ENCODE data around the gene CCDC12. TPM values are rescaled to one million over a fixed set of nuclear protein-coding genes. Genes with fewer than 3 reads are reported as not detected.
A peak's percentile ranks its signal among the peaks of the same experiment; 100 is the strongest.

CCDC12 gene
- total RNA-seq, 4 donors from 2014 or later, result 64.6 to 101 (median 82.5) TPM

- TF ChIP-seq CTCF (IDR thresholded peaks at IDR 0.05) (no peak), POLR2A (IDR thresholded peaks at IDR 0.05) (no peak)
- H3K4me3 ChIP-seq (ENCODE audit: low read depth, poor library complexity, severe bottlenecking), result no peak overlapping the region
- intact Hi-C loops (cut with DNase I; ENCODE audit: low total_unique reads), result no loop called here
- DNase-seq (ENCODE audit: low spot score in 2 of 2), result peak in 1 of 2 donors; percentile 83
- 75 to 83% methylated on average over 21 to 23 of the region's 23 CpGs for WGBS, 2 donors
Measured at GRCh38 chr3:47010111-47010712, 33.7 kb upstream of the CCDC12 start.

- intact Hi-C loops (cut with DNase I; ENCODE audit: low total_unique reads), result no loop called here
- H3K4me3 ChIP-seq (ENCODE audit: low read depth, poor library complexity, severe bottlenecking), result peak overlapping the region; percentile 12
- 8 to 9% methylated on average over 52 to 72 of the region's 85 CpGs for WGBS, 2 donors
- TF ChIP-seq CTCF (IDR thresholded peaks at IDR 0.05) (no peak), POLR2A (IDR thresholded peaks at IDR 0.05) (no peak)
- DNase-seq (ENCODE audit: low spot score in 2 of 2), result peak; percentile 81 to 97
Measured at GRCh38 chr3:47009225-47010110, 32.9 kb upstream of the CCDC12 start.

GRCh38 chr3:47008851-47009224 is 32.3 kb upstream of the CCDC12 start:
- TF ChIP-seq CTCF (IDR thresholded peaks at IDR 0.05), result no peak
- no peak for TF ChIP-seq POLR2A (IDR thresholded peaks at IDR 0.05)

GRCh38 chr3:47008234-47008796 is 31.8 kb upstream of the CCDC12 start:
- WGBS, 2 donors, result 92 to 93% methylated on average over 13 of the region's 13 CpGs
- no peak overlapping the region for H3K4me3 ChIP-seq (ENCODE audit: low read depth, poor library complexity, severe bottlenecking)
- no peak for TF ChIP-seq CTCF (IDR thresholded peaks at IDR 0.05)
- TF ChIP-seq POLR2A (IDR thresholded peaks at IDR 0.05), result no peak
- DNase-seq (ENCODE audit: low spot score in 2 of 2), result peak; percentile 13 to 86
- intact Hi-C loops (cut with DNase I; ENCODE audit: low total_unique reads), result no loop called here

More at GRCh38 chr3:47008851-47009224, 32.3 kb upstream of the CCDC12 start:
- WGBS, 2 donors, result 44 to 46% methylated on average over 20 to 22 of the region's 23 CpGs
- no peak overlapping the region for H3K4me3 ChIP-seq (ENCODE audit: low read depth, poor library complexity, severe bottlenecking)
- intact Hi-C loops (cut with DNase I; ENCODE audit: low total_unique reads), result no loop called here
- DNase-seq (ENCODE audit: low spot score in 2 of 2), result peak; percentile 10 to 88

GRCh38 chr3:47007482-47008233 is 31.1 kb upstream of the CCDC12 start:
- intact Hi-C loops (cut with DNase I; ENCODE audit: low total_unique reads), result no loop called here
- DNase-seq (ENCODE audit: low spot score in 2 of 2), result peak; percentile 13 to 87
- TF ChIP-seq CTCF (IDR thresholded peaks at IDR 0.05), result no peak
- TF ChIP-seq POLR2A (IDR thresholded peaks at IDR 0.05), result no peak

More at GRCh38 chr3:47007482-47008233, 31.1 kb upstream of the CCDC12 start:
- 79 to 82% methylated on average over 10 to 15 of the region's 16 CpGs for WGBS, 2 donors
- no peak overlapping the region for H3K4me3 ChIP-seq (ENCODE audit: low read depth, poor library complexity, severe bottlenecking)

Measured in lower leg skin (tissue), 4 donors.